Mesothelial cell of epicardium (in vitro differentiated cells): ENCODE data around the gene GHR. TPM values are rescaled to one million over a fixed set of nuclear protein-coding genes. Genes with fewer than 3 reads are reported as not detected.

ENCODE experiments used
- DNase-seq, 2 experiments: peaks; one replicate each; pipeline ENCODE4 v3.0.0; 2021; ENCODE audit warnings: low spot score in 2 of 2; ENCODE audit not compliant: unreplicated experiment in 2 of 2
- H3K27ac Mint-ChIP-seq: 2 replicates; pipeline ENCODE4 v1.8.0; 2021; ENCODE audit warnings: mixed read lengths
- H3K27me3 Mint-ChIP-seq: 2 replicates; pipeline ENCODE4 v1.8.0; 2021; ENCODE audit warnings: low read depth, mixed read lengths
- H3K36me3 Mint-ChIP-seq: 2 replicates; pipeline ENCODE4 v1.8.0; 2021; ENCODE audit warnings: mixed read lengths
- H3K4me1 Mint-ChIP-seq: 2 replicates; pipeline ENCODE4 v1.8.0; 2021; ENCODE audit warnings: mixed read lengths
- H3K4me3 Mint-ChIP-seq: 2 replicates; pipeline ENCODE4 v1.8.0; 2021; ENCODE audit warnings: mild to moderate bottlenecking, moderate library complexity, mixed read lengths
- H3K9me3 Mint-ChIP-seq: 2 replicates; pipeline ENCODE4 v1.8.0; 2021; ENCODE audit warnings: mixed read lengths
- CTCF ChIP-seq: fragments of 200-600 bp; sonication (generic); IDR thresholded peaks from one replicate; pipeline ENCODE4 v1.5.0; 2021; ENCODE audit warnings: antibody characterized with exemption; ENCODE audit not compliant: unreplicated experiment
- total RNA-seq: library from RNA; stranded (reverse); gene quantifications from 3 replicates; pipeline ENCODE4 v1.2.1, GENCODE V29; 2021

GHR gene
- total RNA-seq, 1 donor from 2014 or later: 7.9 TPM

GRCh38 chr5:42645138-42645537 lies 221.9 kb downstream of the GHR start:
- H3K4me1 Mint-ChIP-seq: peaks cover 3% of the 10 kb centered on the region
- no peaks in the 10 kb centered on the region for H3K36me3 Mint-ChIP-seq
- no peak overlapping the region for H3K27ac Mint-ChIP-seq
- H3K4me3 Mint-ChIP-seq: no peak overlapping the region
- DNase-seq: no peak
- H3K27me3 Mint-ChIP-seq: no peaks in the 10 kb centered on the region
- H3K9me3 Mint-ChIP-seq: peaks cover 3% of the 10 kb centered on the region
- no peak for TF ChIP-seq CTCF

- no peaks in the 10 kb centered on the region for H3K9me3 Mint-ChIP-seq
- peaks cover 3% of the 10 kb centered on the region for H3K4me1 Mint-ChIP-seq
- TF ChIP-seq CTCF: no peak
- no peaks in the 10 kb centered on the region for H3K36me3 Mint-ChIP-seq
- H3K4me3 Mint-ChIP-seq: no peak overlapping the region
- no peak overlapping the region for H3K27ac Mint-ChIP-seq
- no peaks in the 10 kb centered on the region for H3K27me3 Mint-ChIP-seq
- DNase-seq: no peak
Observed at GRCh38 chr5:42648036-42648435, 224.8 kb downstream of the GHR start.

GRCh38 chr5:42648915-42649314 lies 225.7 kb downstream of the GHR start:
- no peak overlapping the region for H3K4me3 Mint-ChIP-seq
- no peaks in the 10 kb centered on the region for H3K27me3 Mint-ChIP-seq
- TF ChIP-seq CTCF: no peak
- peaks cover 6% of the 10 kb centered on the region for H3K4me1 Mint-ChIP-seq
- no peak overlapping the region for H3K27ac Mint-ChIP-seq
- no peak for DNase-seq
- no peaks in the 10 kb centered on the region for H3K9me3 Mint-ChIP-seq
- H3K36me3 Mint-ChIP-seq: no peaks in the 10 kb centered on the region

- Mint-ChIP-seq H3K27ac (no peak overlapping the region), H3K4me1 (peaks cover 9% of the 10 kb centered on the region), H3K4me3 (no peak overlapping the region), H3K36me3 (no peaks in the 10 kb centered on the region), H3K27me3 (no peaks in the 10 kb centered on the region), H3K9me3 (no peaks in the 10 kb centered on the region)
- no peak for TF ChIP-seq CTCF
- DNase-seq: no peak
Observed at GRCh38 chr5:42650084-42650483, 226.8 kb downstream of the GHR start.

GRCh38 chr5:42653705-42654104 lies 230.5 kb downstream of the GHR start:
- Mint-ChIP-seq H3K4me1 (peaks cover 21% of the 10 kb centered on the region), H3K4me3 (no peak overlapping the region), H3K27me3 (no peaks in the 10 kb centered on the region), H3K9me3 (no peaks in the 10 kb centered on the region), H3K36me3 (no peaks in the 10 kb centered on the region), H3K27ac (no peak overlapping the region)
- no peak for DNase-seq
- TF ChIP-seq CTCF: no peak

GRCh38 chr5:42654645-42655044 lies 231.4 kb downstream of the GHR start:
- TF ChIP-seq CTCF: no peak
- no peak overlapping the region for H3K27ac Mint-ChIP-seq
- DNase-seq: no peak
- no peaks in the 10 kb centered on the region for H3K36me3 Mint-ChIP-seq
- no peaks in the 10 kb centered on the region for H3K9me3 Mint-ChIP-seq
- H3K4me1 Mint-ChIP-seq: peaks cover 21% of the 10 kb centered on the region
- H3K4me3 Mint-ChIP-seq: no peak overlapping the region
- no peaks in the 10 kb centered on the region for H3K27me3 Mint-ChIP-seq
